Measurements from ENCODE around the gene IL17C. TPM values are rescaled to one million over a fixed set of nuclear protein-coding genes. Genes with fewer than 3 reads are reported as not detected.

The IL17C gene
- total and polyA plus RNA-seq, 3 donors from 2014 or later: 0.75 to 1.5 (median 0.99) TPM

- H3K4me1 ChIP-seq: no peaks in the 10 kb centered on the region
- no peaks in the 10 kb centered on the region for H3K27me3 ChIP-seq
- intact Hi-C loops (cut with DNase I; ENCODE audit: low total_unique reads): no loop called here
- no peak overlapping the region for H3K4me3 ChIP-seq
- H3K36me3 ChIP-seq (ENCODE audit: low read depth, missing control alignments): no peaks in the 10 kb centered on the region
- no peaks in the 10 kb centered on the region for H3K9me3 ChIP-seq
- WGBS, 2 donors: 81 to 83% methylated on average over 3 of the region's 3 CpGs
- TF ChIP-seq CTCF (IDR thresholded peaks at IDR 0.05) (no peak), POLR2A (IDR thresholded peaks at IDR 0.05) (no peak)
- no peak overlapping the region for H3K27ac ChIP-seq
- DNase-seq: no peak
These were observed 41.9 kb upstream of the IL17C start for GRCh38 chr16:88596483-88596882.

GRCh38 chr16:88597856-88598491 is 40.4 kb upstream of the IL17C start:
- Histone ChIP-seq H3K27ac (no peak overlapping the region), H3K36me3 (ENCODE audit: low read depth, missing control alignments) (no peaks in the 10 kb centered on the region), H3K4me3 (no peak overlapping the region), H3K4me1 (no peaks in the 10 kb centered on the region), H3K9me3 (no peaks in the 10 kb centered on the region), H3K27me3 (no peaks in the 10 kb centered on the region)
- intact Hi-C loops (cut with DNase I; ENCODE audit: low total_unique reads): no loop called here
- TF ChIP-seq POLR2A (IDR thresholded peaks at IDR 0.05) (no peak), CTCF (IDR thresholded peaks at IDR 0.05) (no peak)
- WGBS, 2 donors: 86 to 88% methylated on average over 12 to 21 of the region's 21 CpGs
- no peak for DNase-seq

- H3K27me3 ChIP-seq: no peaks in the 10 kb centered on the region
- WGBS, 2 donors: 65 to 71% methylated on average over 10 to 14 of the region's 14 CpGs
- H3K4me1 ChIP-seq: no peaks in the 10 kb centered on the region
- H3K27ac ChIP-seq: peak overlapping the region; percentile 50 to 66
- H3K4me3 ChIP-seq: no peak overlapping the region
- TF ChIP-seq CTCF (IDR thresholded peaks at IDR 0.05) (no peak), POLR2A (IDR thresholded peaks at IDR 0.05) (no peak)
- no peaks in the 10 kb centered on the region for H3K9me3 ChIP-seq
- peak; percentile 65 for DNase-seq
- no peaks in the 10 kb centered on the region for H3K36me3 ChIP-seq (ENCODE audit: low read depth, missing control alignments)
- intact Hi-C loops (cut with DNase I; ENCODE audit: low total_unique reads): no loop called here
These were observed 39.2 kb upstream of the IL17C start for GRCh38 chr16:88599092-88599733.

- WGBS, 2 donors: 83 to 92% methylated on average over 24 to 25 of the region's 25 CpGs
- no peak for TF ChIP-seq POLR2A (IDR thresholded peaks at IDR 0.05)
- no peak for TF ChIP-seq CTCF (IDR thresholded peaks at IDR 0.05)
- Histone ChIP-seq H3K4me3 (no peak overlapping the region), H3K4me1 (no peaks in the 10 kb centered on the region), H3K27me3 (no peaks in the 10 kb centered on the region), H3K27ac (peak overlapping the region; percentile 50 to 66), H3K36me3 (ENCODE audit: low read depth, missing control alignments) (no peaks in the 10 kb centered on the region), H3K9me3 (no peaks in the 10 kb centered on the region)
- DNase-seq: no peak
- intact Hi-C loops (cut with DNase I; ENCODE audit: low total_unique reads): no loop called here
These were observed 38.4 kb upstream of the IL17C start for GRCh38 chr16:88599825-88600538.

Data from testis (tissue), 3 donors.